DMS114 treated with DMSO at 0.1 percent for 48 hours (cell line): ENCODE measurements around the gene CACFD1.
"Not testable (repeated sequence)": the region's sequence is repeated elsewhere in the genome, so short reads cannot be mapped to it uniquely, and the experiment has no call there.

Experiments
- DNase-seq: peaks from one replicate; lab custom pipeline; 2025; ENCODE audit not compliant: unreplicated experiment; lab: John Stamatoyannopoulos, UW

The CACFD1 gene

GRCh38 chr9:133439337-133439736, 20.4 kb upstream of the CACFD1 start:
- DNase-seq, result no peak

- DNase-seq, result no peak
These were observed 18.9 kb upstream of the CACFD1 start for GRCh38 chr9:133440874-133441273.

- DNase-seq, result no peak
These were observed 18.2 kb upstream of the CACFD1 start for GRCh38 chr9:133441571-133441970.

GRCh38 chr9:133443248-133443647, 16.5 kb upstream of the CACFD1 start:
- DNase-seq, result no peak

GRCh38 chr9:133443982-133444381, 15.8 kb upstream of the CACFD1 start:
- DNase-seq, result no peak

GRCh38 chr9:133445293-133445969, 14.3 kb upstream of the CACFD1 start:
- no peak for DNase-seq

GRCh38 chr9:133448487-133448972, 11.2 kb upstream of the CACFD1 start:
- no peak for DNase-seq

- no peak for DNase-seq
These were observed 10.0 kb upstream of the CACFD1 start for GRCh38 chr9:133449760-133450159.

- DNase-seq, result not testable (repeated sequence)
These were observed 7.9 kb upstream of the CACFD1 start for GRCh38 chr9:133451865-133452264.

- DNase-seq, result no peak
These were observed 7.2 kb upstream of the CACFD1 start for GRCh38 chr9:133452562-133452961.

GRCh38 chr9:133453651-133454050, 6.1 kb upstream of the CACFD1 start:
- no peak for DNase-seq

GRCh38 chr9:133454325-133454724, 5.5 kb upstream of the CACFD1 start:
- no peak for DNase-seq

- no peak for DNase-seq
These were observed 4.7 kb upstream of the CACFD1 start for GRCh38 chr9:133454943-133455673.

- no peak for DNase-seq
These were observed 3.8 kb upstream of the CACFD1 start for GRCh38 chr9:133455936-133456335.

- DNase-seq, result no peak
These were observed 3.4 kb upstream of the CACFD1 start for GRCh38 chr9:133456409-133456808.

GRCh38 chr9:133457233-133457632, 2.5 kb upstream of the CACFD1 start:
- no peak for DNase-seq

GRCh38 chr9:133457748-133458147, 2.0 kb upstream of the CACFD1 start:
- no peak for DNase-seq

- DNase-seq, result no peak
These were observed 1.0 kb upstream of the CACFD1 start for GRCh38 chr9:133458643-133459312.

- DNase-seq, result no peak
These were observed 812 bp downstream of the CACFD1 start for GRCh38 chr9:133460405-133461175.

GRCh38 chr9:133461975-133462374, 2.2 kb downstream of the CACFD1 start:
- no peak for DNase-seq

GRCh38 chr9:133463234-133463863, 3.6 kb downstream of the CACFD1 start:
- no peak for DNase-seq
